ENCODE data around the gene SRSF4. TPM values are rescaled to one million over a fixed set of nuclear protein-coding genes. Genes with fewer than 3 reads are reported as not detected.

Gene SRSF4
- total and polyA plus RNA-seq, 11 donors = 40.4 to 54.6 (median 49.0) TPM

DNA sequence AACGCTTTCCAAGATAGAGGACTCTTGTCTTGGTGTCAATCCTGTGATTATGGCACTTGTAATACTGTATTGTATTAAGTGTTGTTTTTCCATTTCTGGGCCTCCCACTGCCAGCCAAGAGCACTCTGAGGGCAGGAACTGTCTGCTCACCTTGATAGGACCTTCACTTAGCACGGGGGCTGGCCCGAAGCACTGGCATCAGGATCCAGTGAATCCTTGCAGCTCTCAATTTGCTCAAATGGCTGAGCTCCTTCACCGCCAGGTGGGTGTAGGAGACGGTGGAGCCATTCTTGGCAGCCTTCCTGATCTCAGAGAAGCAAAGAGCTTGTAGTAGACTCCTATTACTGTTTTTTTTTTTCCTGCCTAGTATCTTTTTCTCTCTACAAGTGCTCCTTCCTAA is 31.4 kb upstream of the SRSF4 start:
- ATAC-seq = peak in 1 of 4 donors; percentile 44
- intact Hi-C loops (cut with DNase I) = no loop called here
- H3K4me3 ChIP-seq = no peak overlapping the region
- peaks cover 0 to 71% (median 55%) of the 10 kb centered on the region in 9 donors for H3K36me3 ChIP-seq
- no peak for TF ChIP-seq POLR2A (IDR thresholded peaks at IDR 0.05)
- TF ChIP-seq, protein P1, sequence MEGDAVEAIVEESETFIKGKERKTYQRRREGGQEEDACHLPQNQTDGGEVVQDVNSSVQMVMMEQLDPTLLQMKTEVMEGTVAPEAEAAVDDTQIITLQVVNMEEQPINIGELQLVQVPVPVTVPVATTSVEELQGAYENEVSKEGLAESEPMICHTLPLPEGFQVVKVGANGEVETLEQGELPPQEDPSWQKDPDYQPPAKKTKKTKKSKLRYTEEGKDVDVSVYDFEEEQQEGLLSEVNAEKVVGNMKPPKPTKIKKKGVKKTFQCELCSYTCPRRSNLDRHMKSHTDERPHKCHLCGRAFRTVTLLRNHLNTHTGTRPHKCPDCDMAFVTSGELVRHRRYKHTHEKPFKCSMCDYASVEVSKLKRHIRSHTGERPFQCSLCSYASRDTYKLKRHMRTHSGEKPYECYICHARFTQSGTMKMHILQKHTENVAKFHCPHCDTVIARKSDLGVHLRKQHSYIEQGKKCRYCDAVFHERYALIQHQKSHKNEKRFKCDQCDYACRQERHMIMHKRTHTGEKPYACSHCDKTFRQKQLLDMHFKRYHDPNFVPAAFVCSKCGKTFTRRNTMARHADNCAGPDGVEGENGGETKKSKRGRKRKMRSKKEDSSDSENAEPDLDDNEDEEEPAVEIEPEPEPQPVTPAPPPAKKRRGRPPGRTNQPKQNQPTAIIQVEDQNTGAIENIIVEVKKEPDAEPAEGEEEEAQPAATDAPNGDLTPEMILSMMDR (IDR thresholded peaks at IDR 0.05) = no peak
- H3K27me3 ChIP-seq = no peaks in the 10 kb centered on the region
- DNase-seq = no peak
- H3K9me3 ChIP-seq = no peaks in the 10 kb centered on the region
- H3K27ac ChIP-seq = no peak overlapping the region
- H3K4me1 ChIP-seq = peaks cover 0 to 6% (median 0%) of the 10 kb centered on the region in 12 donors
- 52 to 74% (median 67%) methylated on average over 5 of the region's 5 CpGs for WGBS, 4 donors

DNA sequence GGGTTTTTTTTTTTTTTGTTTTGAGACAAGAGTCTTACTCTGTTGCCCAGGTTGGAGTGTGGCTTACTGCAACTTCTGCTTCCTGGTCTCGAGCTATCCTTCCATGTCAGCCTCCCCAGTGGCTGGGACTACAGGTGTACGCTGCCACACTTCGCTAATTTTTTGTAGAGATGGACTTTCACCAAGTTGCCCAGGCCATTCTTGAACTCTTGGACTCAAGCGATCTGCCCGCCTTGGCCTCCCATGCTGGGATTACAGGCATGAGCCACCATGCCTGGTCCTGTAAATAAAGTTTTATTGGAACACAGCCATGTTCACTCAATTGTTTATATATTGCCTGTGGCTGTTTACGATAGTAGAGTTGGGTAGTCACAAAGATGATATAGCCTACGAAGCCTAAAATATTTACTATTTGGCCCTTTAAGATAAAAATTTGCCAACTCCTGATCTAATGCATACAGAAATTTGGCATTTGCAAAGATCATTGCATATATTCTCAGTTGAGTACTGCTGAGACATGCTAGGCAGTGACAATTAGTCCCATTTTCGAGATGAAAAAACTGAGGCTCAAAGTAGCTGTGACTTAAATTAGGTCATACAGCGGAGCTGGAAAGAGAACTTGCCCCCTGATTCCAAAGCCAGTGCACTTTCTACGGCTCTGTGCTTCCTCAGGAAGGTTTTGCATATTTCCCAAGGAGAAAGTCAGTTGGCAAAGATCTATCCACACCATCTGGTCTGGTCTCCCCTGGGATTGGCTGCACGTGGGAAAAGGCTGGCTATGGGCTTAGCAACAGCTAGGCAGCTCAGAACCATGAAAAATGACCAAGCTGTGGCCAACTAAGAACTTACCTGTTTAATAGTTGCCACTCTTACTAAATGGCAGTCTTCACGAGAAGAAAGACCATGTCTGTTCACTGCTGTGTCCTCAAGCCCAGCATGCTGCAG is 29.7 kb upstream of the SRSF4 start:
- intact Hi-C loops (cut with DNase I) = no loop called here
- DNase-seq (no peak), ATAC-seq (no peak)
- Histone ChIP-seq H3K27ac (no peak overlapping the region), H3K9me3 (no peaks in the 10 kb centered on the region), H3K4me3 (no peak overlapping the region), H3K36me3 (peaks cover 0 to 69% (median 55%) of the 10 kb centered on the region in 9 donors), H3K27me3 (no peaks in the 10 kb centered on the region), H3K4me1 (peaks cover 0 to 6% (median 0%) of the 10 kb centered on the region in 12 donors)
- no peak for TF ChIP-seq POLR2A (IDR thresholded peaks at IDR 0.05)
- TF ChIP-seq, protein P1 (IDR thresholded peaks at IDR 0.05) = no peak
- 85 to 94% (median 89%) methylated on average over 12 of the region's 12 CpGs for WGBS, 4 donors

- ATAC-seq = no peak
- H3K9me3 ChIP-seq = no peaks in the 10 kb centered on the region
- peaks cover 0 to 6% (median 0%) of the 10 kb centered on the region in 12 donors for H3K4me1 ChIP-seq
- H3K27ac ChIP-seq = no peak overlapping the region
- no peaks in the 10 kb centered on the region for H3K27me3 ChIP-seq
- no peak for DNase-seq
- no peak for TF ChIP-seq POLR2A (IDR thresholded peaks at IDR 0.05)
- TF ChIP-seq, protein P1 (IDR thresholded peaks at IDR 0.05) = no peak
- WGBS, 4 donors = 67 to 75% (median 70%) methylated on average over 7 of the region's 7 CpGs
- H3K4me3 ChIP-seq = no peak overlapping the region
- intact Hi-C loops (cut with DNase I) = no loop called here
- H3K36me3 ChIP-seq = peaks cover 0 to 69% (median 55%) of the 10 kb centered on the region in 9 donors
These were observed 28.8 kb upstream of the SRSF4 start for GRCh38 chr1:29210278-29211085.

- H3K36me3 ChIP-seq = peaks cover 0 to 69% (median 53%) of the 10 kb centered on the region in 9 donors
- ATAC-seq = no peak
- intact Hi-C loops (cut with DNase I) = loop anchor here in 3 of 10 donors (10.0 kb wide), 2 partner anchors 174 to 424 kb away; no protein-coding TSS in a partner anchor
These were observed 27.5 kb upstream of the SRSF4 start for GRCh38 chr1:29209173-29209572.

More at GRCh38 chr1:29209173-29209572, 27.5 kb upstream of the SRSF4 start:
- no peaks in the 10 kb centered on the region for H3K27me3 ChIP-seq
- WGBS, 4 donors = 67 to 76% (median 74%) methylated on average over 5 of the region's 5 CpGs
- H3K9me3 ChIP-seq = no peaks in the 10 kb centered on the region
- no peak overlapping the region for H3K4me3 ChIP-seq
- H3K4me1 ChIP-seq = peaks cover 0 to 6% (median 0%) of the 10 kb centered on the region in 12 donors
- no peak overlapping the region for H3K27ac ChIP-seq
- no peak for DNase-seq
- TF ChIP-seq, protein P1 (IDR thresholded peaks at IDR 0.05) = no peak
- no peak for TF ChIP-seq POLR2A (IDR thresholded peaks at IDR 0.05)
